Ovary (tissue), 9 donors: Measurements from ENCODE around the gene CCL24. TPM values are rescaled to one million over a fixed set of nuclear protein-coding genes. Genes with fewer than 3 reads are reported as not detected.

ENCODE experiments used
- DNase-seq, 5 donors: peaks; one replicate each; pipeline ENCODE4 v3.0.0-alpha.2; 2019 to 2020
- H3K27ac ChIP-seq, 2 donors: fragments of 200-600 bp; one replicate each; pipeline versions ENCODE4 v1.5.1 to v1.8.0; 2019 to 2022
- H3K27me3 ChIP-seq: fragments of 200-600 bp; one replicate; pipeline ENCODE4 v1.8.0; 2022
- H3K36me3 ChIP-seq: fragments of 200-600 bp; sonication (generic); one replicate; pipeline ENCODE4 v1.5.1; 2019
- H3K4me1 ChIP-seq: one replicate; pipeline ENCODE4 v1.8.1; 2013; ENCODE audit warnings: mild to moderate bottlenecking, moderate library complexity; ENCODE audit not compliant: insufficient read depth
- H3K4me3 ChIP-seq: fragments of 200-600 bp; sonication (generic); one replicate; pipeline ENCODE4 v1.5.1; 2017
- H3K9me3 ChIP-seq, 2 donors: fragments of 200-600 bp in 1 of 2; sonication (generic) in 1 of 2; one replicate each; pipeline versions ENCODE4 v1.5.1 to v1.8.1; 2013 to 2019; ENCODE audit warnings: mild to moderate bottlenecking in 1 of 2, moderate library complexity in 1 of 2
- EP300 ChIP-seq: sonication (generic); formaldehyde crosslinking; IDR thresholded peaks from one replicate; pipeline ENCODE4 v1.6.1; 2017; ENCODE audit warnings: antibody characterized with exemption
- POLR2A ChIP-seq: fragments of 450-650 bp; IDR thresholded peaks from one replicate; pipeline ENCODE4 v1.6.1; 2017; ENCODE audit warnings: antibody characterized with exemption, mild to moderate bottlenecking, moderate library complexity
- WGBS, 3 donors: extraction: QIAGEN DNeasy Blood & Tissue Kit in 1 of 3; methylation state at CpG; one replicate each; pipeline versions ENCODE4 v1.1.5 to v1.1.7; 2013 to 2017; 5-methylcytosine and 5-hydroxymethylcytosine counted together
- intact Hi-C, 4 donors: fragments of 100-400 bp; cut with DNase I; formaldehyde crosslinking; loops; one replicate each; pipeline versions ENCODE4 v1.11.0 to v1.15.1; 2022 to 2023
- polyA plus RNA-seq, 2 donors: library from polyadenylated mRNA; stranded (reverse); fragments of 200-250 nt in 1 of 2; fragments of 350-450 nt in 1 of 2; fragmentation: Illumina TruSeq in 1 of 2; extraction: RNeasy Lipid Tissue Mini Kit (QIAGEN cat#74804) in 1 of 2; gene quantifications; one replicate each; pipeline ENCODE4 v1.2.3, GENCODE V29; 2013 to 2014
- total RNA-seq, 7 donors: library from RNA; depleted of rRNA in 2 of 7; stranded (reverse); fragments of >200 nt in 2 of 7; fragmentation: NEBNext Ultra II Directional in 3 of 7; extraction: Animal tissue kit (Norgen Biotek cat#: 25700) in 3 of 7; gene quantifications; one replicate each; pipeline versions ENCODE4 v1.1.0 to v1.2.4, GENCODE V29; 2016 to 2023
- TF ChIP-seq, protein P1 (sequence below), 3 donors: fragments of 450-650 bp in 2 of 3; fragments of 200-600 bp in 1 of 3; IDR thresholded peaks; one replicate each; pipeline versions ENCODE4 v1.5.1 to v1.8.0; 2016 to 2022; ENCODE audit warnings: antibody characterized with exemption in 3 of 3, mild to moderate bottlenecking in 1 of 3
- donor health status: DM: no; HTN: no; CAD: no; lungs with moderate emphysema.
- donor health status: DM: no; HTN: no; CAD: no.
- donor health status: Bipolar disorder and iron deficiency.
- donor health status: DM: yes; HTN: yes; CAD: no.
- donor health status: DM: no; HTN: no; CAD: no.
- donor health status: DM: yes; HTN: yes; CAD: no.

CCL24 gene
- total and polyA plus RNA-seq, 9 donors = 0.45 to 1.1 (median 0.48) TPM; not detected in 6

DNA sequence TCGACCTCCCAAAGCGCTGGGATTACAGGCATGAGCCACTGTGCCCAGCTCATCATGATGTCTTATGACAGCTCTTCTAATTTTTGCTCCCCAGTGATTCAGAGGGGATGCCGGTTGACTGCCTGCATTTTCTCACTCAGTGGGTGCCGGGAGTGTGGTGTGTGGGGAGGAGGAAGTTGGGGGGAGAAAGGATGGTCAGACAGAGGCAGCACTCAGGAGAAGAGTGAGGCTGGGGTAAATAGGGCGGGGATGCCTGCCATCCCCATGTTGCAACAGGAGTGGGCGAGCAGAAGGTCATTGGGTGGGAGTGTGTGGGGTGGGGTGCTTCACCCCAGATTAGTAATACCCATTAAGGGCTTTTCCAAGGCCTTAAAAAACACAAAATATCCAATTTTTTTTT is 3.5 kb upstream of the CCL24 start:
- intact Hi-C loops = no loop called here
- H3K27me3 ChIP-seq = no peaks in the 10 kb centered on the region
- no peak overlapping the region for H3K27ac ChIP-seq
- no peak for DNase-seq
- H3K36me3 ChIP-seq = no peaks in the 10 kb centered on the region
- TF ChIP-seq EP300 (no peak), POLR2A (no peak)
- TF ChIP-seq, protein P1, sequence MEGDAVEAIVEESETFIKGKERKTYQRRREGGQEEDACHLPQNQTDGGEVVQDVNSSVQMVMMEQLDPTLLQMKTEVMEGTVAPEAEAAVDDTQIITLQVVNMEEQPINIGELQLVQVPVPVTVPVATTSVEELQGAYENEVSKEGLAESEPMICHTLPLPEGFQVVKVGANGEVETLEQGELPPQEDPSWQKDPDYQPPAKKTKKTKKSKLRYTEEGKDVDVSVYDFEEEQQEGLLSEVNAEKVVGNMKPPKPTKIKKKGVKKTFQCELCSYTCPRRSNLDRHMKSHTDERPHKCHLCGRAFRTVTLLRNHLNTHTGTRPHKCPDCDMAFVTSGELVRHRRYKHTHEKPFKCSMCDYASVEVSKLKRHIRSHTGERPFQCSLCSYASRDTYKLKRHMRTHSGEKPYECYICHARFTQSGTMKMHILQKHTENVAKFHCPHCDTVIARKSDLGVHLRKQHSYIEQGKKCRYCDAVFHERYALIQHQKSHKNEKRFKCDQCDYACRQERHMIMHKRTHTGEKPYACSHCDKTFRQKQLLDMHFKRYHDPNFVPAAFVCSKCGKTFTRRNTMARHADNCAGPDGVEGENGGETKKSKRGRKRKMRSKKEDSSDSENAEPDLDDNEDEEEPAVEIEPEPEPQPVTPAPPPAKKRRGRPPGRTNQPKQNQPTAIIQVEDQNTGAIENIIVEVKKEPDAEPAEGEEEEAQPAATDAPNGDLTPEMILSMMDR (IDR thresholded peaks at IDR 0.05) = no peak
- no peaks in the 10 kb centered on the region for H3K4me1 ChIP-seq
- no peak overlapping the region for H3K4me3 ChIP-seq
- H3K9me3 ChIP-seq = no peaks in the 10 kb centered on the region
- WGBS, 3 donors = 71 to 79% (median 72%) methylated on average over 6 of the region's 6 CpGs

DNA sequence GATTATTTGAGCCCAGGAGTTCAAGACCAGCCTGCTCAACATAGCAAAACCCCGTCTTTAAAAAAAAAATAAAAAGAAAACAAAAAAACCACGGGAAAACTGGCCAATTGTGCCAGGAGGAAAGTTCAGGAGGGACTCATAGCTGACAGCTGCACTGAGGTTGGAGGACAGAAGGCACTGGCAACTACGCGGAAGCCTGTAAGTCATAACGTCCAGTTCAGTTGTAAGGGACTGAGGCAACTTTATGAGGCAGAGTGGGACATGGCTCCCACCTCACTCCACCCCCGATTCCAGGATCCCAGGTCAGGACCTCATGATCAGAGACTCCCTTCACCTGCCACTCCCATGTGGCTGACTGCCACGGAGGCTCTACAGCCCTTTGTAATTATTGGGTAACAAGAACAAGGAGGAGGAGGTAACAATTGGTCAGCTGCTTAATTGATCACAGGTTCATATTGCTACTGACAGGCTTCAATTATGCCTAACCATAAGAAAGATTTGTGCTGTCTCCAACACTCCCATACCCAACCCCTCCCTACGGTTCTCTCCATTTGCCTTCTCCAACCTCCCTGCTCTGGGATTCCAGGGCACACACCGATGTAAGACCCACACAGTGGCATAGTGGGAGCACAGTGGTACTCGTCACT is 1.9 kb upstream of the CCL24 start:
- Histone ChIP-seq H3K4me3 (no peak overlapping the region), H3K27me3 (no peaks in the 10 kb centered on the region), H3K27ac (no peak overlapping the region), H3K9me3 (no peaks in the 10 kb centered on the region), H3K36me3 (no peaks in the 10 kb centered on the region), H3K4me1 (no peaks in the 10 kb centered on the region)
- intact Hi-C loops = no loop called here
- 39 to 58% (median 50%) methylated on average over 10 of the region's 10 CpGs for WGBS, 3 donors
- TF ChIP-seq POLR2A (no peak), EP300 (no peak)
- TF ChIP-seq, protein P1 (IDR thresholded peaks at IDR 0.05) = no peak
- no peak for DNase-seq

DNA sequence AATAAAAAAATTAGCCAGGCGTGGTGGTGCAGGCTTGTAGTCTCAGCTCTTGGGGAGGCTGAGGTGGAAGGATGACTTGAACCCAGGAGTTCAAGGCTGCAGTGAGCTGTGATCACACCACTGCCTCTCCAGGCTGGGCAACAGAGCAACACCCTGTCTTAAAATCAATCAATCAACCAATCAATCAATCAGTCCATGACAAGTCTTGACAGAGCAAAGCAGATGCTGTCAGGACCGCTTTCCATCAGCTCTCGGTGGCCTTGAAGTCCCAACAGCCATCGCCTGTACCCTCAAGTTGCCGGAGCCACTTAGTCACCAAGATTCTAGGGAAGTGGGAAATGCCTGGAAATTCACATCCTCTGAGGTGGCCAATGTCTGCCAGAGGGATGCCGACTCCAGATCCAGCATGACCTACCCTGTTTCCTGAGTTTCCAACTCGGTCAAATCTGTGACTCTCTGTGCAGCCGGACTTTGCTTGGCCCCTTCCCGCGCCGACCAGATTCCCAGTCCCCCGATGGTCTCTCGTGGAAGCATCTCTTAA is 871 bp upstream of the CCL24 start:
- Histone ChIP-seq H3K27me3 (no peaks in the 10 kb centered on the region), H3K4me3 (no peak overlapping the region), H3K36me3 (no peaks in the 10 kb centered on the region), H3K27ac (no peak overlapping the region), H3K4me1 (no peaks in the 10 kb centered on the region), H3K9me3 (no peaks in the 10 kb centered on the region)
- DNase-seq = no peak
- intact Hi-C loops = no loop called here
- TF ChIP-seq, protein P1 (IDR thresholded peaks at IDR 0.05) = no peak
- TF ChIP-seq EP300 = no peak
- TF ChIP-seq POLR2A = no peak
- 77 to 84% (median 78%) methylated on average over 13 of the region's 13 CpGs for WGBS, 3 donors

DNA sequence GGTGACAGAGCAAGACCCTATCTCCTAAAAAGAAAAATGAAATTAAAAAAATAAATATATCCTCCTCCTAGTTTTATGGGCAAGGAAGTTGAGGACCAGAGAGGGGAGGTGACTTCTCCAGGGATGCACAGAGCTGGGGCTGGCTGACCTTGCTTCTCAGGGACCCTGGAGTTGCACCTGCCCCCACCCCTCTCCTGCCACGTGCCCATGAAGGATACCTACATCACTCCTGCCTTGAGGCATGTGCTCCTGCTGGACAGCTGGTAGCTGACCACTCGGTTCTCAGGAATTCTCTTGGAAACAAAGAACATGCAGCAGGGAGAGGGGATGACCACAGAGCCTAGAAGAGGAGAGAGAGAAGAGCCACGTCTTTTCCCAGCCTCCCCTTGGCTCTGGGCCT is 522 bp downstream of the CCL24 start:
- Histone ChIP-seq H3K4me1 (no peaks in the 10 kb centered on the region), H3K27me3 (no peaks in the 10 kb centered on the region), H3K27ac (no peak overlapping the region), H3K36me3 (no peaks in the 10 kb centered on the region), H3K9me3 (no peaks in the 10 kb centered on the region), H3K4me3 (no peak overlapping the region)
- TF ChIP-seq POLR2A (no peak), EP300 (no peak)
- TF ChIP-seq, protein P1 (IDR thresholded peaks at IDR 0.05) = no peak
- 45 to 53% (median 52%) methylated on average over 3 of the region's 3 CpGs for WGBS, 3 donors
- intact Hi-C loops = no loop called here
- no peak for DNase-seq
